ENCODE measurements around the gene PRDM13. TPM values are rescaled to one million over a fixed set of nuclear protein-coding genes. Genes with fewer than 3 reads are reported as not detected.

The PRDM13 gene
- total and polyA plus RNA-seq, 2 of the 13 experiments (the other 11 are each of a cell fraction or from before 2014, with no cell fraction given), result not detected

- TF ChIP-seq MTA1 (CRISPR knock-in tag; IDR thresholded peaks at IDR 0.05; ENCODE audit: borderline replicate concordance) (peak; percentile 65; the same call in 1 of the 2 replicates), ZNF235 (CRISPR knock-in tag; IDR thresholded peaks at IDR 0.05; ENCODE audit: borderline replicate concordance) (peak; percentile 88), CSRNP2 (CRISPR knock-in tag; conservative IDR thresholded peaks at IDR 0.05; ENCODE audit: low read depth) (no peak; the same call in 1 of the 2 replicates), NFE2 (CRISPR knock-in tag; IDR thresholded peaks at IDR 0.05) (no peak), SIN3B (IDR thresholded peaks at IDR 0.05; ENCODE audit: low read length) (peak; percentile 69; the same call in 1 of the 2 replicates), SNAPC5 (CRISPR knock-in tag; IDR thresholded peaks at IDR 0.05; ENCODE audit: borderline replicate concordance) (0 out of 2 replicates have a peak, but pooled peaks have one; percentile 74), FOXJ3 (CRISPR knock-in tag; IDR thresholded peaks at IDR 0.05; ENCODE audit: borderline replicate concordance) (peak; percentile 71; the same call in 1 of the 2 replicates), ZNF468 (CRISPR knock-in tag; IDR thresholded peaks at IDR 0.05) (no peak), ZNF720 (CRISPR knock-in tag; IDR thresholded peaks at IDR 0.05) (no peak), SIX4 (CRISPR knock-in tag; IDR thresholded peaks at IDR 0.05) (peak; percentile 47; the same call in 1 of the 2 replicates), ZNF782 (CRISPR knock-in tag; IDR thresholded peaks at IDR 0.05; ENCODE audit: borderline replicate concordance) (0 out of 2 replicates have a peak, but pooled peaks have one; percentile 36), ZNF607 (CRISPR knock-in tag; IDR thresholded peaks at IDR 0.05; ENCODE audit: borderline replicate concordance) (peak; percentile 67), RBFOX2 (IDR thresholded peaks at IDR 0.05; ENCODE audit: low read depth, low read length) (peak; percentile 94), CBX1 (IDR thresholded peaks at IDR 0.05; ENCODE audit: low read depth) (peak; percentile 79), SOX6 (IDR thresholded peaks at IDR 0.05) (no peak), SOX6 (CRISPR knock-in tag; IDR thresholded peaks at IDR 0.05) (peak; percentile 79)
- TF ChIP-seq, protein P1, sequence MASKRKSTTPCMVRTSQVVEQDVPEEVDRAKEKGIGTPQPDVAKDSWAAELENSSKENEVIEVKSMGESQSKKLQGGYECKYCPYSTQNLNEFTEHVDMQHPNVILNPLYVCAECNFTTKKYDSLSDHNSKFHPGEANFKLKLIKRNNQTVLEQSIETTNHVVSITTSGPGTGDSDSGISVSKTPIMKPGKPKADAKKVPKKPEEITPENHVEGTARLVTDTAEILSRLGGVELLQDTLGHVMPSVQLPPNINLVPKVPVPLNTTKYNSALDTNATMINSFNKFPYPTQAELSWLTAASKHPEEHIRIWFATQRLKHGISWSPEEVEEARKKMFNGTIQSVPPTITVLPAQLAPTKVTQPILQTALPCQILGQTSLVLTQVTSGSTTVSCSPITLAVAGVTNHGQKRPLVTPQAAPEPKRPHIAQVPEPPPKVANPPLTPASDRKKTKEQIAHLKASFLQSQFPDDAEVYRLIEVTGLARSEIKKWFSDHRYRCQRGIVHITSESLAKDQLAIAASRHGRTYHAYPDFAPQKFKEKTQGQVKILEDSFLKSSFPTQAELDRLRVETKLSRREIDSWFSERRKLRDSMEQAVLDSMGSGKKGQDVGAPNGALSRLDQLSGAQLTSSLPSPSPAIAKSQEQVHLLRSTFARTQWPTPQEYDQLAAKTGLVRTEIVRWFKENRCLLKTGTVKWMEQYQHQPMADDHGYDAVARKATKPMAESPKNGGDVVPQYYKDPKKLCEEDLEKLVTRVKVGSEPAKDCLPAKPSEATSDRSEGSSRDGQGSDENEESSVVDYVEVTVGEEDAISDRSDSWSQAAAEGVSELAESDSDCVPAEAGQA (IDR thresholded peaks at IDR 0.05; ENCODE audit: low read depth), result peak; percentile 50; the same call in 1 of the 2 replicates
- TF ChIP-seq, protein P1 (CRISPR knock-in tag; IDR thresholded peaks at IDR 0.05; ENCODE audit: borderline replicate concordance), result no peak; the same call in 1 of the 2 replicates
- TF ChIP-seq, protein P2, sequence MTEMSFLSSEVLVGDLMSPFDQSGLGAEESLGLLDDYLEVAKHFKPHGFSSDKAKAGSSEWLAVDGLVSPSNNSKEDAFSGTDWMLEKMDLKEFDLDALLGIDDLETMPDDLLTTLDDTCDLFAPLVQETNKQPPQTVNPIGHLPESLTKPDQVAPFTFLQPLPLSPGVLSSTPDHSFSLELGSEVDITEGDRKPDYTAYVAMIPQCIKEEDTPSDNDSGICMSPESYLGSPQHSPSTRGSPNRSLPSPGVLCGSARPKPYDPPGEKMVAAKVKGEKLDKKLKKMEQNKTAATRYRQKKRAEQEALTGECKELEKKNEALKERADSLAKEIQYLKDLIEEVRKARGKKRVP (CRISPR knock-in tag; IDR thresholded peaks at IDR 0.05), result peak in 1 of 2 experiments; percentile 43; a peak in 1 of 4 replicates
- TF ChIP-seq, protein P3, sequence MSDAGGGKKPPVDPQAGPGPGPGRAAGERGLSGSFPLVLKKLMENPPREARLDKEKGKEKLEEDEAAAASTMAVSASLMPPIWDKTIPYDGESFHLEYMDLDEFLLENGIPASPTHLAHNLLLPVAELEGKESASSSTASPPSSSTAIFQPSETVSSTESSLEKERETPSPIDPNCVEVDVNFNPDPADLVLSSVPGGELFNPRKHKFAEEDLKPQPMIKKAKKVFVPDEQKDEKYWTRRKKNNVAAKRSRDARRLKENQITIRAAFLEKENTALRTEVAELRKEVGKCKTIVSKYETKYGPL (CRISPR knock-in tag; IDR thresholded peaks at IDR 0.05), result no peak; the same call in 1 of the 2 replicates
Measured at GRCh38 chr6:99568103-99568933, 38.3 kb upstream of the PRDM13 start, which contains the start of gene CCNC (continued).

Data from HepG2 (cell line).